Mucosa of gallbladder (tissue), 1 donor: ENCODE measurements around the gene CUL9. TPM values are rescaled to one million over a fixed set of nuclear protein-coding genes. Genes with fewer than 3 reads are reported as not detected.

Experiments used
- total RNA-seq: library from RNA; stranded (reverse); gene quantifications from one replicate; pipeline ENCODE4 v1.2.1, GENCODE V29; 2021
- donor health status: DM: no; HTN: no; CAD: no.

Gene CUL9
- total RNA-seq, 1 donor from 2014 or later, result 50.0 TPM

Other genes with a start within 250 kb of the CUL9 start
- gene GNMT, start 221.4 kb upstream of the CUL9 start, total RNA-seq, result 0.52 TPM
- 53.0 TPM for gene PEX6, start 203.0 kb upstream of the CUL9 start, total RNA-seq
- gene PPP2R5D, start 197.6 kb upstream of the CUL9 start, total RNA-seq, result 34.9 TPM
- gene MEA1, start 168.2 kb upstream of the CUL9 start, total RNA-seq, result 66.3 TPM
- gene KLHDC3, start 167.9 kb upstream of the CUL9 start, total RNA-seq, result 93.8 TPM
- gene RRP36, start 160.6 kb upstream of the CUL9 start, total RNA-seq, result 40.6 TPM
- 29.5 TPM for gene CUL7, start 128.3 kb upstream of the CUL9 start, total RNA-seq
- gene MRPL2, start 122.8 kb upstream of the CUL9 start, total RNA-seq, result 49.1 TPM
- 71.6 TPM for gene KLC4, start 122.6 kb upstream of the CUL9 start, total RNA-seq
- gene PTK7, start 105.9 kb upstream of the CUL9 start, total RNA-seq, result 30.0 TPM
- 50.5 TPM for gene SRF, start 10.9 kb upstream of the CUL9 start, total RNA-seq
- 58.2 TPM for gene DNPH1, start 47.3 kb downstream of the CUL9 start, total RNA-seq
- gene TTBK1, start 61.3 kb downstream of the CUL9 start, total RNA-seq, result 1.6 TPM
- gene SLC22A7, start 116.1 kb downstream of the CUL9 start, total RNA-seq, result 0.37 TPM
- gene CRIP3, start 126.6 kb downstream of the CUL9 start, total RNA-seq, result 7.3 TPM
- gene ZNF318, start 187.5 kb downstream of the CUL9 start, total RNA-seq, result 20.9 TPM
- gene ABCC10, start 245.3 kb downstream of the CUL9 start, total RNA-seq, result 46.8 TPM